Gastrocnemius medialis (tissue), 4 donors: Measurements from ENCODE around the gene TUSC7.

ENCODE experiments used
- POLR2A ChIP-seq, 2 donors: fragments of 450-650 bp; IDR thresholded peaks; one replicate each; pipeline ENCODE4 v1.6.1; 2017; ENCODE audit warnings: antibody characterized with exemption in 2 of 2, mild to moderate bottlenecking in 2 of 2, moderate library complexity in 2 of 2
- TF ChIP-seq, protein P1 (sequence below), 5 experiments: fragments of 450-650 bp in 3 of 5; fragments of 200-600 bp in 2 of 5; sonication (generic) in 2 of 5; IDR thresholded peaks in 4 of 5; conservative IDR thresholded peaks in 1 of 5; 1 replicate in 4 of 5; 2 replicates in 1 of 5; pipeline ENCODE4 v1.5.1; 2016 to 2019; ENCODE audit warnings: antibody characterized with exemption in 5 of 5, mild to moderate bottlenecking in 3 of 5, moderate library complexity in 3 of 5

DNA sequence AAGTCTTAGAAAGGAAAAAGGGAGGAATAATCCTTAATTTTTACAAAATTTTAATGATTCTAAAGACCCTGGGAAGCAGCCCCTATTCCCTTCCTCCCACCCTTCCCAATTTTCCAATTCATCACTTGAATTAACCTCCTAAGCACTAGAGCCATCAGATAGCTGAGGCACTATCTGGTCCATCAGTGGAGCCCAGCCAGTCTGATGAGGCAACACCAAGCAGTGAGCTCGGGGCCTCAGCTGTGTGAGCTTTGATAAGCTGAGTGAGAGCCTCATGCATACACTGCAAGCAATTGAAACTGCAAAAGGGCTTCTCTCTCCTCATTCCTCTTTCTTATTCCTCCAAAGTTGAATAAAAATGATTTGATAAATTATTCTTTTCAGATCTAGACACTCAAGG is 31.9 kb downstream of the TUSC7 start:
- no peak for TF ChIP-seq POLR2A (IDR thresholded peaks at IDR 0.05)
- TF ChIP-seq, protein P1, sequence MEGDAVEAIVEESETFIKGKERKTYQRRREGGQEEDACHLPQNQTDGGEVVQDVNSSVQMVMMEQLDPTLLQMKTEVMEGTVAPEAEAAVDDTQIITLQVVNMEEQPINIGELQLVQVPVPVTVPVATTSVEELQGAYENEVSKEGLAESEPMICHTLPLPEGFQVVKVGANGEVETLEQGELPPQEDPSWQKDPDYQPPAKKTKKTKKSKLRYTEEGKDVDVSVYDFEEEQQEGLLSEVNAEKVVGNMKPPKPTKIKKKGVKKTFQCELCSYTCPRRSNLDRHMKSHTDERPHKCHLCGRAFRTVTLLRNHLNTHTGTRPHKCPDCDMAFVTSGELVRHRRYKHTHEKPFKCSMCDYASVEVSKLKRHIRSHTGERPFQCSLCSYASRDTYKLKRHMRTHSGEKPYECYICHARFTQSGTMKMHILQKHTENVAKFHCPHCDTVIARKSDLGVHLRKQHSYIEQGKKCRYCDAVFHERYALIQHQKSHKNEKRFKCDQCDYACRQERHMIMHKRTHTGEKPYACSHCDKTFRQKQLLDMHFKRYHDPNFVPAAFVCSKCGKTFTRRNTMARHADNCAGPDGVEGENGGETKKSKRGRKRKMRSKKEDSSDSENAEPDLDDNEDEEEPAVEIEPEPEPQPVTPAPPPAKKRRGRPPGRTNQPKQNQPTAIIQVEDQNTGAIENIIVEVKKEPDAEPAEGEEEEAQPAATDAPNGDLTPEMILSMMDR (IDR thresholded peaks at IDR 0.05 in 4 of 5, conservative IDR thresholded peaks at IDR 0.05 in 1 of 5) = no peak
